ENCODE data around the gene FGFBP2.

Gene FGFBP2

DNA sequence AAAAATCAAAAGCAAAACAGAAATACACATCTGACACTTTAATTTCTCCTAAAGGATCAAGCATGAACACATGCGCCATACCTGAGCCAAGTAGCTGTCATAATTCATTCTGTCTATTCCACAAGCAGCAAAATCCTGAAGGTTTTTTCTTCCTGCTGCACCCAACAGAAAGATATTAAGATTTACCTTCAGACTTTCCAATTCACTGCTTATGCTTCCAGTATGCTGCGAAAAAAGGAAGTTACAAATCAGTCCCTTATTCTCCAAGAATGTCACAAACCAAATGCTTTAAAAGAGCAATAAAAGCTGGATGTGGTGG is 29.2 kb upstream of the FGFBP2 start:
- Histone ChIP-seq H3K36me3 (ENCODE audit: control insufficient read depth in 5 of 5, insufficient read depth in 5 of 5, low read length in 5 of 5) (no peaks in the 10 kb centered on the region), H3K4me3 (ENCODE audit: low read depth in 1 of 5, low read length in 5 of 5) (no peak overlapping the region), H3K27ac (ENCODE audit: low read depth, low read length) (no peak overlapping the region), H3K27me3 (ENCODE audit: control insufficient read depth in 5 of 5, insufficient read depth in 4 of 5, low read length in 5 of 5) (no peaks in the 10 kb centered on the region), H3K9me3 (ENCODE audit: control insufficient read depth in 5 of 5, low read length in 5 of 5) (no peaks in the 10 kb centered on the region), H3K9ac (ENCODE audit: low read length in 5 of 5) (no peak overlapping the region), H3K4me1 (ENCODE audit: control insufficient read depth in 5 of 5, insufficient read depth in 5 of 5, low read length in 5 of 5) (peaks cover 0 to 12% (median 7%) of the 10 kb centered on the region in 5 donors)

DNA sequence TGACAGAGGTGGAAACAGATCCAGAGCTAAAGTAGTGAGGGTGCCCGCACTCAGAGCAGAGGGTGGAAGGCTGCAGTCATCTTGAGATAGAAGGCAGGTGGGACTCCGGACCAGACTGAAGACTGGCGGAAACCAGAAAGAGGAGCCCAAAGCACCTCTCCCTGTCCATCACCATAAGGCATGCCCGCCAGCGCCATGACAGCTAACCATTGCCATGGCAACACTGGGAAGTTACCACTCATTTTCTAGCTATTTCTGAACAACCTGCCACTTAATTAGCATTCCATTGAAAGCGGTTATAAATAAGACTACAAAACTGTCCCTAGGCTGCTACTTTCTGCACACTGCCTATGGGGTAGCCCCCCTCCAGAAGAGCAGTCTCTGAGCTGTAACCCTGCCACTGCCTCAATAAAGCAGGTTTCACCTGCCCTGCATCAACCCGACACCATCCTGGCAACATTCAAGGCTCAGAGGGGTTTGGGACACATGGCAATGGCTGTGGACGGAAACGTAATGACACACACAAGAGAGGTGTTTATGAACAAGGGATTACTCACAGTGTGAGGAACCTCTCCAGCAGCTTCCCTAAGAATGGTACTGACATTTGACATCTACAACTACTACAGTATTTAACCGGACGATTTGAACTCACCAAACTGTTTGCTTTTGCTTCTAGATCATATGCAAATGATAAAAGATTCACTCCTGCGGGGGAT is 27.8 kb upstream of the FGFBP2 start:
- no peak overlapping the region for H3K4me3 ChIP-seq (ENCODE audit: low read depth in 1 of 5, low read length in 5 of 5)
- H3K27me3 ChIP-seq (ENCODE audit: control insufficient read depth in 5 of 5, insufficient read depth in 4 of 5, low read length in 5 of 5) = no peaks in the 10 kb centered on the region
- no peaks in the 10 kb centered on the region for H3K36me3 ChIP-seq (ENCODE audit: control insufficient read depth in 5 of 5, insufficient read depth in 5 of 5, low read length in 5 of 5)
- no peak overlapping the region for H3K9ac ChIP-seq (ENCODE audit: low read length in 5 of 5)
- H3K9me3 ChIP-seq (ENCODE audit: control insufficient read depth in 5 of 5, low read length in 5 of 5) = no peaks in the 10 kb centered on the region
- no peak overlapping the region for H3K27ac ChIP-seq (ENCODE audit: low read depth, low read length)
- H3K4me1 ChIP-seq (ENCODE audit: control insufficient read depth in 5 of 5, insufficient read depth in 5 of 5, low read length in 5 of 5) = peaks cover 0 to 12% (median 7%) of the 10 kb centered on the region in 5 donors

DNA sequence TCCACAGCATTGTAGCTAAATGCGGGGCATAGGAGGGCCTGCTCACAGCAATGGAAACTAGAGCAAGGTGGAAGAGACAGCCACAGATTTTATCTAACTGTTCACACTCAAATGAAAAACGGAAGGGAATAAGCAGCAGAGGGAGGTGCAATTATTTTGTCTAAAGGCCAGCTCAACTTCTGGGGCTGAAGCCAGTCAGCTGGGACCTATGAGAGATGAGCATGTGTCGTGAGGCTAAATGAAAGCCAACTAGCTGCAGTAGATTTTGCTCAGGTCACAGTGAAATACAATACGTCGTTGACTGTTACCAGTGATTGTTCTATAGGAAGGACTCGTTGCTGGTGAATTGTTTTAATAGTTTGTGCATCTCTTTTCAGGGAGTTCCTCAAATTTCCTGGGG is 26.4 kb upstream of the FGFBP2 start:
- Histone ChIP-seq H3K4me3 (ENCODE audit: low read depth in 1 of 5, low read length in 5 of 5) (no peak overlapping the region), H3K9ac (ENCODE audit: low read length in 5 of 5) (no peak overlapping the region), H3K27me3 (ENCODE audit: control insufficient read depth in 5 of 5, insufficient read depth in 4 of 5, low read length in 5 of 5) (no peaks in the 10 kb centered on the region), H3K9me3 (ENCODE audit: control insufficient read depth in 5 of 5, low read length in 5 of 5) (no peaks in the 10 kb centered on the region), H3K4me1 (ENCODE audit: control insufficient read depth in 5 of 5, insufficient read depth in 5 of 5, low read length in 5 of 5) (peaks cover 0 to 12% (median 7%) of the 10 kb centered on the region in 5 donors), H3K27ac (ENCODE audit: low read depth, low read length) (no peak overlapping the region), H3K36me3 (ENCODE audit: control insufficient read depth in 5 of 5, insufficient read depth in 5 of 5, low read length in 5 of 5) (no peaks in the 10 kb centered on the region)

DNA sequence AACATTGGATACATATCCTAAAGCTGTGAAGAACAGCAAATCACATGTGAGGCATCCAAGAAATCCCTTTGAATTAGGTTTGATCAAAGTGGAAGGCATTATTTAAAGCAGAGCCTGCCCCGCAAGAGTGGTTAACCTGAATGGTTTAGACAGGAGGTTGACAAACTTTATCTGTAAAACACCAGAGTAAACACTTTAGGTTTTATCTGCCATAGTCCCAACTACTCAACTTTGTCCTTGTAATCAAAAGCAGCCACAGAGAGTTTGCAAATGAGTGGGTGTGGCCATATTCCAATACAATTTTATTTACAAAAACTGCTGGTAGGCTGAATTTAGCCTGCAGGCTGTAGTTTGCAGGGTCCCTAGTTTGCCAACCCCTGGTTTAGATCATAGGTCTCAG is 25.2 kb upstream of the FGFBP2 start:
- no peaks in the 10 kb centered on the region for H3K9me3 ChIP-seq (ENCODE audit: control insufficient read depth in 5 of 5, low read length in 5 of 5)
- H3K27ac ChIP-seq (ENCODE audit: low read depth, low read length) = no peak overlapping the region
- no peak overlapping the region for H3K9ac ChIP-seq (ENCODE audit: low read length in 5 of 5)
- peaks cover 0 to 12% (median 7%) of the 10 kb centered on the region in 5 donors for H3K4me1 ChIP-seq (ENCODE audit: control insufficient read depth in 5 of 5, insufficient read depth in 5 of 5, low read length in 5 of 5)
- no peaks in the 10 kb centered on the region for H3K36me3 ChIP-seq (ENCODE audit: control insufficient read depth in 5 of 5, insufficient read depth in 5 of 5, low read length in 5 of 5)
- no peaks in the 10 kb centered on the region for H3K27me3 ChIP-seq (ENCODE audit: control insufficient read depth in 5 of 5, insufficient read depth in 4 of 5, low read length in 5 of 5)
- H3K4me3 ChIP-seq (ENCODE audit: low read depth in 1 of 5, low read length in 5 of 5) = no peak overlapping the region

DNA sequence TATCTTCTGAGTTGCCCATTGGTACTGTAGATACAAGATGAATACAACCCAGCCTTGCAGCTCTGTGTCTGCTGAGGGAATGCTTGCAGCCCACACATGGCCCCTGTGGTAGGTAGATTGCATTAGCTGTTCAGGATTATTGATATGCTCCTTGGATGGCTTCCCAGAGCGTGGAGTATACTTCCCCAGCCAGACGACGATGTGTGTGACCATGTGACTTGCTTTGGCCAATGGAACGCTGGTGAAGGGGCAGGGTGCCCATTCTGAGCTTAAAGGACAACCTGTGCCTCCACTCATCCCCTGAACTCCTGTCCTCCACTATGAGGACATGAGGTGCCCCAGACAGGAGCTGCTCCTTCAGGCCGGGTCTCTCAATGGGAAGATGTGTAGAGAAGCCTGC is 23.9 kb upstream of the FGFBP2 start:
- Histone ChIP-seq H3K27ac (ENCODE audit: low read depth, low read length) (no peak overlapping the region), H3K9me3 (ENCODE audit: control insufficient read depth in 5 of 5, low read length in 5 of 5) (no peaks in the 10 kb centered on the region)

DNA sequence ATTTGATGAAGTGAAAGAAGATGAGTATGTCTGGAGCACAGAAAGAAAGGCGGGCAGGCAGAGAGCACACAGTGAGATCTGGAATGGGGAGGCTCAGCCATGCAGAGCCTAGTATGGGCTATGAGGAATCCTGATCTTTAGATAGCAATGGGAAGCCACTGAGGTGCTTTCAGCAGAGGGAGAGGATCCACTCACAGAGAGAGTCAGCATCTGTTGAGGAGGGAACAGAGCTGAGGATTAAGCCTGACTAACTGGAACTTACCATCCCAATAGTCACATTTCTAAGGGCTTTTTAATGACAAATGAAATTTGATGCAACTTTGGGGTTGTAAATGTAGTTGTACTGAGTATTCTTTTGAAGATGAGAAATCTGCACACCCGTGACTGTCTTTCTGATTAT is 20.6 kb upstream of the FGFBP2 start:
- H3K27me3 ChIP-seq (ENCODE audit: control insufficient read depth in 5 of 5, insufficient read depth in 4 of 5, low read length in 5 of 5) = no peaks in the 10 kb centered on the region
- H3K4me1 ChIP-seq (ENCODE audit: control insufficient read depth in 5 of 5, insufficient read depth in 5 of 5, low read length in 5 of 5) = peaks cover 0 to 3% (median 0%) of the 10 kb centered on the region in 5 donors
- no peaks in the 10 kb centered on the region for H3K36me3 ChIP-seq (ENCODE audit: control insufficient read depth in 5 of 5, insufficient read depth in 5 of 5, low read length in 5 of 5)
- no peaks in the 10 kb centered on the region for H3K9me3 ChIP-seq (ENCODE audit: control insufficient read depth in 5 of 5, low read length in 5 of 5)
- H3K4me3 ChIP-seq (ENCODE audit: low read depth in 1 of 5, low read length in 5 of 5) = no peak overlapping the region
- no peak overlapping the region for H3K27ac ChIP-seq (ENCODE audit: low read depth, low read length)
- H3K9ac ChIP-seq (ENCODE audit: low read length in 5 of 5) = no peak overlapping the region

More for the DNA sequence above, 23.9 kb upstream of the FGFBP2 start:
- peaks cover 0 to 12% (median 7%) of the 10 kb centered on the region in 5 donors for H3K4me1 ChIP-seq (ENCODE audit: control insufficient read depth in 5 of 5, insufficient read depth in 5 of 5, low read length in 5 of 5)
- H3K9ac ChIP-seq (ENCODE audit: low read length in 5 of 5) = no peak overlapping the region
- H3K4me3 ChIP-seq (ENCODE audit: low read depth in 1 of 5, low read length in 5 of 5) = no peak overlapping the region
- H3K27me3 ChIP-seq (ENCODE audit: control insufficient read depth in 5 of 5, insufficient read depth in 4 of 5, low read length in 5 of 5) = no peaks in the 10 kb centered on the region
- no peaks in the 10 kb centered on the region for H3K36me3 ChIP-seq (ENCODE audit: control insufficient read depth in 5 of 5, insufficient read depth in 5 of 5, low read length in 5 of 5)

DNA sequence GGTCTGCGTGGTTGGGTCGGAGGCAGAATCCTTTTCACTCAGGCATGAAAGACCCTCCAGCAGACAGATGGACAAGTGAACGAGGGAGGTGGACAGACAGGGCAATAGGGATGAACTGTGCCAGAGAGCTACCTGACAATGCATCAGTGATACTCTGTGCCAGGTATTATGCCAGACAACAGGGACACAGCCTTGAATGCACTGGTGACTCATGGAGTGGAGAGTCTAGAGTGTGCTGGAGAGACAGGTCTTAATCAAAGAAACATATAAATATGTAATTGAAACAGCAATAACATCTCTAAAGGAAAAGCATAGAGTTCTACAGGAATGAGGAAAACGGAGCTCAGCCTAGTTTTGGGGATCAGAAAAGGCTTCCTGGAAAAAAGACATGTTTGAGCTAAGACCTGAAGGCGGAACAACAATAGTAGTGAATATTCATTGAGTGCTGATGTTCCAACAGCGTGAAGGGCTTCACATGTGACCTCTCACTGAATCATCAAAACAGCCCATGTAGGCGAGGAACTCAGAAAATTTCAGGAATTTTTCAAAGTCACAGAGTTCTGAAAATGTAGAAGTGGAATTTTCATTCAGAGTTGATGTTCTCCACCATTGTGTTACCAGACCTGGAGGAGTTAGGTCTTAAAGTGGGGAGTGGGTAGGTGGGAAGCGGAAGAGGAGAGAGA is 20.0 kb upstream of the FGFBP2 start:
- Histone ChIP-seq H3K27ac (ENCODE audit: low read depth, low read length) (no peak overlapping the region), H3K9me3 (ENCODE audit: control insufficient read depth in 5 of 5, low read length in 5 of 5) (no peaks in the 10 kb centered on the region), H3K9ac (ENCODE audit: low read length in 5 of 5) (no peak overlapping the region), H3K27me3 (ENCODE audit: control insufficient read depth in 5 of 5, insufficient read depth in 4 of 5, low read length in 5 of 5) (no peaks in the 10 kb centered on the region), H3K4me1 (ENCODE audit: control insufficient read depth in 5 of 5, insufficient read depth in 5 of 5, low read length in 5 of 5) (no peaks in the 10 kb centered on the region), H3K4me3 (ENCODE audit: low read depth in 1 of 5, low read length in 5 of 5) (no peak overlapping the region), H3K36me3 (ENCODE audit: control insufficient read depth in 5 of 5, insufficient read depth in 5 of 5, low read length in 5 of 5) (no peaks in the 10 kb centered on the region)

DNA sequence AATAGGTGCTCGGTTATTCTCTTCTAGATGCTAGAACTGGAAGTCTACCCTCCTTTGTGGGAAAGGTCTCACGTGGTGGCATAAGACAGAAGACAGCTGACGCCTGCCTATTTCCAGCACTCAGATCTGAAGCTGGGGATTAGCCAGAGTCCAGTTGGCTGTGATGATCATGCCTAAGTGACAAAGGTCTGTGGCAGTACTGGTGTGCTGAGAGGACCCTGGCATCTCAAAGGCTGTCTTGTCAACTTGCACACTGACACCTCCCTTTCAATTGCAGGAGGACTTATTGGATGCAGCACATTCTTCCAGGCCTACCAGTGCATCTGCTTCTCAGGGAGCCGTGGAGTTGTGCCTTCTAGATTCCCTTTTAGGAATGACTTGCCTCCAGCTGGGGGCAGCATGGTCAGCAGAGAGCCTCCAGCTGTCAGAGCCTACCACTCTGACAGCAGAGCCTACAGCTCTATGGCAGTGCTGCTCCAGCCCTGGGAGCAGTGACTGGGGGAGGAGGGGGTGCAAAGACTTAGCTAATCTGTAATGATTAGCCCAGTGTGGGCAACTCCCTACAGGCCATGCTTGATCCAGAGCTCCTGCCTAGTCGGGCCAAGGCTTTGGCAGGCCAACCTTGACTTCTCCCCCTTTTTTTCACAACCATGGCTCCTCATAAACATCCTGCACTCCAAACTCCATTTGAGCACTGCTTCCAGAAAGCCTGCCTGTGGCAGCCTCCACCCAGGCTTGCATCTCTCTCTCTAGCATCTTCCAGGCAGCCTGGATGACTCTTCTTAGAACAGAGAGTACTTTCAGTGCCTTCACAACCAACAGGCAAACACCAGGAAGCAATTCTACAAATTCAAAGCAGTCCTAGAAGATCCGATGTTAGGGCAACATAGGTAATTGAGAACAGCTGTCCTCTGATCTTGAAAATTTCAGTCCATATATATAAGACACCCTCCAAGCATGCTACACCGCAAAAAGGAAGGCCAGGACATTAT is 13.8 kb upstream of the FGFBP2 start:
- Histone ChIP-seq H3K4me3 (ENCODE audit: low read depth in 1 of 5, low read length in 5 of 5) (peak overlapping the region in 1 of 5 donors; percentile 4), H3K4me1 (ENCODE audit: control insufficient read depth in 5 of 5, insufficient read depth in 5 of 5, low read length in 5 of 5) (peaks cover 0 to 13% (median 8%) of the 10 kb centered on the region in 5 donors), H3K36me3 (ENCODE audit: control insufficient read depth in 5 of 5, insufficient read depth in 5 of 5, low read length in 5 of 5) (no peaks in the 10 kb centered on the region), H3K9ac (ENCODE audit: low read length in 5 of 5) (no peak overlapping the region), H3K27me3 (ENCODE audit: control insufficient read depth in 5 of 5, insufficient read depth in 4 of 5, low read length in 5 of 5) (no peaks in the 10 kb centered on the region), H3K9me3 (ENCODE audit: control insufficient read depth in 5 of 5, low read length in 5 of 5) (no peaks in the 10 kb centered on the region), H3K27ac (ENCODE audit: low read depth, low read length) (no peak overlapping the region)

DNA sequence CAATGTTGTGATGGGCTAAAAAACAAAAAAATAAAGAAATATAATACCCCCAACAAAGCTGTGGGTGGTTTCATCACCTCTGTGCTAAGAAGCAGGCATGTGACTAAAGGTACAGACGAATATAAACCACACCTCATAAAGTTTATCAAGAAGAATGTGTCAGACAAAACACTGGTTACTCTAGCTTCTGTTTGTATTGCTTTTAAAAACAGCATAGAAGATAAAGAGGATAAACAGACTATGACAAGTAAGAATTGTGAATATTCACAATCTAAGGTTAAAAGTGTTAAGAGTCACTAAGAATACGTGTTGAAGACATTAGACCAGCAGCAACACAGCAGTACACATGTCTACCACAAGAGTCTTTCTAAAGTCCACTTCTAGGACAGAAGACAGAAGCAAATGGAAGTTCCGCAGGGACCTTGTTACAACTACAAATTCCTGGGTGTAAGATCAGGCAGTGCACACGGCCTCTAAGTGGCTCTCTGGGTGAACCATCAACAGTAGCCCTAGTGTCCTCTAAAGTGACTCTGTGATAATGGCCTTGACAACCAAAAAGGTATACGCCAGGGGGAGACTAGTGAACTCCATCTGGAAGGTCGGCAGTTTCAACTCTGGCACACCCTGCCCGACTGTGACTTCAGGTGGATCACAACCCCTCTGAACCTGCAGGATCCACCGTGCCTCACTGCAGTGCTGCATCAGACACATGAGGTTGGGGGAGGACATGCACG is 8.3 kb upstream of the FGFBP2 start:
- Histone ChIP-seq H3K4me1 (ENCODE audit: control insufficient read depth in 5 of 5, insufficient read depth in 5 of 5, low read length in 5 of 5) (peaks cover 0 to 1% (median 0%) of the 10 kb centered on the region in 5 donors), H3K27ac (ENCODE audit: low read depth, low read length) (no peak overlapping the region), H3K9ac (ENCODE audit: low read length in 5 of 5) (no peak overlapping the region), H3K27me3 (ENCODE audit: control insufficient read depth in 5 of 5, insufficient read depth in 4 of 5, low read length in 5 of 5) (no peaks in the 10 kb centered on the region), H3K4me3 (ENCODE audit: low read depth in 1 of 5, low read length in 5 of 5) (no peak overlapping the region), H3K9me3 (ENCODE audit: control insufficient read depth in 5 of 5, low read length in 5 of 5) (peaks cover 0 to 2% (median 0%) of the 10 kb centered on the region in 5 donors), H3K36me3 (ENCODE audit: control insufficient read depth in 5 of 5, insufficient read depth in 5 of 5, low read length in 5 of 5) (no peaks in the 10 kb centered on the region)
